Mesenchymal stem cell (in vitro differentiated cells and primary cell): Measurements from ENCODE around the gene HADHB.
A peak's percentile ranks its signal among the peaks of the same experiment; 100 is the strongest.
"Not testable (repeated sequence)": the region's sequence is repeated elsewhere in the genome, so short reads cannot be mapped to it uniquely, and the experiment has no call there.

Experiments
- DNase-seq: peaks from one replicate; pipeline ENCODE4 v3.0.0-alpha.2; 2013
- H2AFZ ChIP-seq: one replicate; pipeline ENCODE4 v1.6.1; 2013; ENCODE audit warnings: low read depth, mild to moderate bottlenecking, control low read depth, inconsistent platforms, low read length, moderate library complexity
- H2AK5ac ChIP-seq: 2 replicates; pipeline ENCODE4 v1.6.1; 2013; ENCODE audit warnings: low read length, moderate library complexity, mild to moderate bottlenecking, inconsistent platforms; ENCODE audit not compliant: severe bottlenecking
- H2BK120ac ChIP-seq: one replicate; pipeline ENCODE4 v1.6.1; 2013; ENCODE audit warnings: low read depth, mild to moderate bottlenecking, inconsistent platforms, low read length, moderate library complexity
- H2BK12ac ChIP-seq, 2 experiments: one replicate each; pipeline ENCODE4 v1.6.1; 2013; ENCODE audit warnings: inconsistent platforms in 2 of 2, low read length in 2 of 2, mild to moderate bottlenecking in 2 of 2, moderate library complexity in 2 of 2, control low read depth in 1 of 2
- H2BK15ac ChIP-seq: one replicate; pipeline ENCODE4 v1.6.1; 2013; ENCODE audit warnings: mild to moderate bottlenecking, low read depth, inconsistent platforms; ENCODE audit not compliant: poor library complexity, severe bottlenecking
- H2BK5ac ChIP-seq: 2 replicates; pipeline ENCODE4 v1.6.1; 2013; ENCODE audit warnings: low read depth, mild to moderate bottlenecking, low read length, control low read depth, inconsistent platforms; ENCODE audit not compliant: poor library complexity, severe bottlenecking
- H3K14ac ChIP-seq, 2 experiments: one replicate each; pipeline ENCODE4 v1.6.1; 2013; ENCODE audit warnings: inconsistent platforms in 2 of 2, low read length in 2 of 2, control low read depth in 1 of 2, mild to moderate bottlenecking in 1 of 2, moderate library complexity in 1 of 2
- H3K18ac ChIP-seq, 2 experiments: one replicate each; pipeline ENCODE4 v1.6.1; 2013; ENCODE audit warnings: inconsistent platforms in 2 of 2, low read length in 2 of 2, control low read depth in 1 of 2, low read depth in 1 of 2, mild to moderate bottlenecking in 1 of 2
- H3K23ac ChIP-seq, 2 experiments: one replicate each; pipeline ENCODE4 v1.6.1; 2013; ENCODE audit warnings: inconsistent platforms in 2 of 2, low read length in 2 of 2, mild to moderate bottlenecking in 2 of 2, moderate library complexity in 2 of 2, control low read depth in 1 of 2
- H3K27ac ChIP-seq: 2 replicates; pipeline ENCODE4 v1.5.1; 2013; ENCODE audit warnings: mild to moderate bottlenecking, moderate library complexity, low read length, control low read depth, inconsistent platforms; ENCODE audit not compliant: poor library complexity, severe bottlenecking
- H3K27me3 ChIP-seq, 2 experiments: 2 replicates each; pipeline versions ENCODE4 v1.6.1 to v1.7.0; 2013; ENCODE audit warnings: low read length in 2 of 2, mild to moderate bottlenecking in 2 of 2, moderate library complexity in 2 of 2, control low read depth in 1 of 2, inconsistent platforms in 1 of 2; ENCODE audit not compliant: control insufficient read depth in 1 of 2, insufficient read depth in 1 of 2
- H3K36me3 ChIP-seq, 2 experiments: 2 replicates each; pipeline versions ENCODE4 v1.6.1 to v1.7.0; 2013; ENCODE audit warnings: low read length in 2 of 2, control low read depth in 1 of 2, inconsistent platforms in 1 of 2, low read depth in 1 of 2, mild to moderate bottlenecking in 1 of 2; ENCODE audit not compliant: insufficient read depth in 2 of 2, control insufficient read depth in 1 of 2
- H3K4ac ChIP-seq, 2 experiments: one replicate each; pipeline ENCODE4 v1.6.1; 2013; ENCODE audit warnings: inconsistent platforms in 2 of 2, low read length in 2 of 2, mild to moderate bottlenecking in 2 of 2, moderate library complexity in 2 of 2, control low read depth in 1 of 2, low read depth in 1 of 2
- H3K4me1 ChIP-seq: 2 replicates; pipeline ENCODE4 v1.6.1; 2013; ENCODE audit warnings: low read depth, low read length, control low read depth; ENCODE audit not compliant: control insufficient read depth, insufficient read depth
- H3K4me2 ChIP-seq: 2 replicates; pipeline ENCODE4 v1.6.1; 2013; ENCODE audit warnings: low read length, mild to moderate bottlenecking, inconsistent platforms; ENCODE audit not compliant: poor library complexity, severe bottlenecking
- H3K4me3 ChIP-seq, 2 experiments: 2 replicates each; pipeline versions ENCODE4 v1.5.1 to v1.7.0; 2013; ENCODE audit warnings: low read length in 2 of 2, mild to moderate bottlenecking in 2 of 2, control low read depth in 1 of 2, low read depth in 1 of 2; ENCODE audit not compliant: insufficient read depth in 1 of 2
- H3K79me1 ChIP-seq: replicated peaks from 2 replicates; pipeline ENCODE4 v1.6.1; 2013; ENCODE audit warnings: mild to moderate bottlenecking, control low read depth, low read length, inconsistent platforms; ENCODE audit not compliant: poor library complexity, severe bottlenecking
- H3K9ac ChIP-seq: 2 replicates; pipeline ENCODE4 v1.7.0; 2013; ENCODE audit warnings: mild to moderate bottlenecking, low read length, moderate library complexity
- H3K9me3 ChIP-seq: 2 replicates; pipeline ENCODE4 v1.7.0; 2013; ENCODE audit warnings: mild to moderate bottlenecking, low read length; ENCODE audit not compliant: control insufficient read depth
- H4K8ac ChIP-seq: one replicate; pipeline ENCODE4 v1.6.1; 2013; ENCODE audit warnings: inconsistent platforms, mild to moderate bottlenecking, low read length, moderate library complexity
- H4K91ac ChIP-seq: one replicate; pipeline ENCODE4 v1.6.1; 2013; ENCODE audit warnings: mild to moderate bottlenecking, low read length, inconsistent platforms
- WGBS: methylation state at CpG from one replicate; pipeline ENCODE4 v1.1.7; 2013; ENCODE audit warnings: mixed read lengths; 5-methylcytosine and 5-hydroxymethylcytosine counted together

Gene HADHB

GRCh38 chr2:26327291-26328272 lies 82.8 kb downstream of the HADHB start:
- H2BK5ac ChIP-seq: no peak overlapping the region
- no peak overlapping the region for H3K4ac ChIP-seq
- no peak overlapping the region for H3K18ac ChIP-seq
- no peak overlapping the region for H2BK12ac ChIP-seq
- H3K4me3 ChIP-seq: no peak overlapping the region
- peak overlapping the region; percentile 1 for H3K9ac ChIP-seq
- no peak overlapping the region for H2BK15ac ChIP-seq
- H4K8ac ChIP-seq: no peak overlapping the region
- WGBS: 58% methylated on average over 2 of the region's 5 CpGs
- H3K23ac ChIP-seq: no peak overlapping the region
- no peak overlapping the region for H2AFZ ChIP-seq
- H2AK5ac ChIP-seq: no peak overlapping the region
- no peak overlapping the region for H4K91ac ChIP-seq
- no peaks in the 10 kb centered on the region for H3K27me3 ChIP-seq
- H3K79me1 ChIP-seq: no peaks in the 10 kb centered on the region
- H3K4me1 ChIP-seq: no peaks in the 10 kb centered on the region
- H3K4me2 ChIP-seq: no peak overlapping the region
- H3K36me3 ChIP-seq: no peaks in the 10 kb centered on the region
- H3K9me3 ChIP-seq: no peaks in the 10 kb centered on the region
- no peak overlapping the region for H2BK120ac ChIP-seq
- DNase-seq: peak; percentile 51
- no peak overlapping the region for H3K14ac ChIP-seq
- H3K27ac ChIP-seq: no peak overlapping the region

- not testable (repeated sequence) for H2BK5ac ChIP-seq, DNase-seq, H4K8ac ChIP-seq, H3K36me3 ChIP-seq, H4K91ac ChIP-seq, H3K79me1 ChIP-seq, H2BK15ac ChIP-seq, H3K18ac ChIP-seq, H3K27me3 ChIP-seq, H2BK120ac ChIP-seq, H3K23ac ChIP-seq, H2BK12ac ChIP-seq, H3K4ac ChIP-seq, H3K14ac ChIP-seq, H3K9me3 ChIP-seq, H3K9ac ChIP-seq, H3K4me3 ChIP-seq, H3K4me1 ChIP-seq, H2AK5ac ChIP-seq, H2AFZ ChIP-seq, H3K4me2 ChIP-seq, H3K27ac ChIP-seq
- 97% methylated on average over 4 of the region's 4 CpGs for WGBS
These were observed 84.3 kb downstream of the HADHB start for GRCh38 chr2:26329083-26329482.

GRCh38 chr2:26330114-26330549 lies 85.4 kb downstream of the HADHB start:
- Histone ChIP-seq H3K9ac (peak overlapping the region; percentile 32), H4K91ac (no peak overlapping the region), H4K8ac (peak overlapping the region; percentile 55), H3K4me3 (no peak overlapping the region), H3K27me3 (no peaks in the 10 kb centered on the region), H3K4me2 (no peak overlapping the region), H3K27ac (no peak overlapping the region), H3K9me3 (no peaks in the 10 kb centered on the region), H3K4me1 (no peaks in the 10 kb centered on the region), H3K18ac (no peak overlapping the region), H2BK5ac (no peak overlapping the region), H2BK15ac (no peak overlapping the region), H3K14ac (no peak overlapping the region), H2BK120ac (no peak overlapping the region), H3K79me1 (no peaks in the 10 kb centered on the region), H2BK12ac (no peak overlapping the region), H3K36me3 (no peaks in the 10 kb centered on the region), H2AK5ac (no peak overlapping the region), H2AFZ (no peak overlapping the region), H3K4ac (no peak overlapping the region), H3K23ac (no peak overlapping the region)
- WGBS: 0% methylated on average over 5 of the region's 7 CpGs
- DNase-seq: peak; percentile 85

- Histone ChIP-seq H2BK5ac (no peak overlapping the region), H3K4me3 (no peak overlapping the region), H3K27ac (no peak overlapping the region), H4K8ac (no peak overlapping the region), H3K4me1 (no peaks in the 10 kb centered on the region), H3K36me3 (no peaks in the 10 kb centered on the region), H2AK5ac (no peak overlapping the region), H3K79me1 (no peaks in the 10 kb centered on the region), H2BK15ac (no peak overlapping the region), H3K4me2 (no peak overlapping the region), H3K27me3 (no peaks in the 10 kb centered on the region), H2BK120ac (no peak overlapping the region), H3K4ac (no peak overlapping the region), H3K14ac (no peak overlapping the region), H3K23ac (no peak overlapping the region), H2BK12ac (no peak overlapping the region), H3K18ac (no peak overlapping the region), H2AFZ (no peak overlapping the region), H3K9me3 (no peaks in the 10 kb centered on the region), H4K91ac (no peak overlapping the region), H3K9ac (peak overlapping the region; percentile 18)
- DNase-seq: no peak
- no CpG with 5 or more reads among the region's 3 CpGs for WGBS
These were observed 85.9 kb downstream of the HADHB start for GRCh38 chr2:26330604-26331003.
